GM21447 (cell line): ENCODE measurements around the gene TNFRSF14.

Experiments used
- ATAC-seq: cut with Tn5 transposase; IDR thresholded peaks from one replicate; pipeline ENCODE4 v1.9.1; 2021; ENCODE audit not compliant: unreplicated experiment

Gene TNFRSF14

GRCh38 chr1:2611621-2612437 lies 55.7 kb downstream of the TNFRSF14 start:
- no peak for ATAC-seq

DNA sequence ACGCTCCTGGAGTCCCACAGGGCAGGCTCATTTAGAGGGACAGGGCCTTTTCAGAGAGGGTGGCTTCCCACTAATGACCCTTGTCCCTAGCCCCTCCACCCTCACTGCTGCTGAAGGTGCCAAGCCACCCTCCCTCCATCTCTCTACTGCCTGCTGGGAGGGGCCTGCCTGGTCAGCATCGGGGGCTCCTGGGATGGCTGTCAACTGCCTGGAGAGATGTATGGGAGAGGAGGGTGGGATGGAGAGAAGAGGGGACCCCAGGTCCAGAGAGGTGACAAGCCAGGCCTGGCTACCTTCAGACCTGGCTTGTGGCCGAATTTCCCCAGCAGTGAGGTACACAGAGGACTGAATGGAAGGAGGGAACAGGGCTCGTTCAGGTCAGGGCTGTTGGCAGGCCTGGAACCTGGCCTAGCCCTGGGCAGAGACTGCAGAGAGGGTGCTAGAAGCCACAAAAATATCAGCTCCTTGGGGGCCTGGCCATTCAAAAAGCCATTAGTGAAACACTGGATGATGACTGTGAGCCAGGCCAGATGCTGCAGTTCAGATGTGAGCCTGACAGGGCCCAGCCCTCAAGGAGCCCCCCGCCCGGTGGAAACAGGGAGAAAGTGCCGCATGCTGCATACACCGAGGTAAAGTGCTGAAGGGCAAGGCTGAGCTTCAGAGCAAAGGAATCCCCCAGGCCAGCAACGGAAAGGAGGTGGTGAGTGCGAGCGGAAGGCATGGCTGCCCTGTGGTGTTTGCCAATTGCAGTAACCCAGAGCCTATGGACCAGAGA lies 56.6 kb downstream of the TNFRSF14 start:
- no peak for ATAC-seq
